Fibroblast of lung (primary cell): ENCODE data around the gene PTPRO. TPM values are rescaled to one million over a fixed set of nuclear protein-coding genes. Genes with fewer than 3 reads are reported as not detected.

ENCODE experiments used
- DNase-seq, 2 donors: peaks; one replicate each; pipeline versions ENCODE4 v3.0.0 to v3.0.0-alpha.2; 2010; ENCODE audit warnings: low read depth in 2 of 2
- H2AFZ ChIP-seq: 2 replicates; pipeline ENCODE4 v1.5.1; 2012; ENCODE audit warnings: low read length, control low read depth, inconsistent platforms
- H3K27ac ChIP-seq: 2 replicates; pipeline ENCODE4 v1.5.1; 2011; ENCODE audit warnings: low read length, control low read depth; ENCODE audit not compliant: insufficient read depth
- H3K27me3 ChIP-seq: 2 replicates; pipeline ENCODE4 v1.5.1; 2011; ENCODE audit warnings: mild to moderate bottlenecking, low read length; ENCODE audit not compliant: control insufficient read depth, insufficient read depth
- H3K36me3 ChIP-seq: 2 replicates; pipeline ENCODE4 v1.5.1; 2011; ENCODE audit warnings: low read length; ENCODE audit not compliant: control insufficient read depth, insufficient read depth
- H3K4me1 ChIP-seq: 2 replicates; pipeline ENCODE4 v1.5.1; 2011; ENCODE audit warnings: low read length; ENCODE audit not compliant: control insufficient read depth, insufficient read depth; ENCODE audit errors: extremely low read depth
- H3K4me2 ChIP-seq: 2 replicates; pipeline ENCODE4 v1.5.1; 2011; ENCODE audit warnings: low read length, control low read depth; ENCODE audit not compliant: insufficient read depth; ENCODE audit errors: extremely low read depth
- H3K4me3 ChIP-seq, 4 experiments: fragments of 200-600 bp in 1 of 4; sonication (generic) in 1 of 4; replicated peaks in 1 of 4; 2 replicates each; pipeline ENCODE4 v1.5.1; 2011 to 2016; ENCODE audit warnings: low read length in 4 of 4, low read depth in 3 of 4, mild to moderate bottlenecking in 3 of 4, control low read depth in 2 of 4, inconsistent platforms in 1 of 4, mixed read lengths in 1 of 4; ENCODE audit not compliant: insufficient read depth in 1 of 4; ENCODE audit errors: control extremely low read depth in 1 of 4
- H3K79me2 ChIP-seq: 2 replicates; pipeline ENCODE4 v1.5.1; 2012; ENCODE audit warnings: mild to moderate bottlenecking, low read length, inconsistent platforms; ENCODE audit not compliant: control insufficient read depth, insufficient read depth
- H3K9ac ChIP-seq: 2 replicates; pipeline ENCODE4 v1.5.1; 2011; ENCODE audit warnings: mild to moderate bottlenecking, low read length, control low read depth; ENCODE audit not compliant: insufficient read depth
- H3K9me3 ChIP-seq: 2 replicates; pipeline ENCODE4 v1.5.1; 2012; ENCODE audit warnings: low read depth, low read length; ENCODE audit not compliant: control insufficient read depth, insufficient read depth
- H4K20me1 ChIP-seq: 2 replicates; pipeline ENCODE4 v1.5.1; 2011; ENCODE audit warnings: low read length; ENCODE audit not compliant: control insufficient read depth, insufficient read depth; ENCODE audit errors: extremely low read depth
- EZH2 ChIP-seq: IDR thresholded peaks from 2 replicates; pipeline ENCODE4 v1.5.1; 2012; ENCODE audit warnings: low read length, control low read depth, mild to moderate bottlenecking; ENCODE audit errors: missing control alignments
- polyA plus RNA-seq, 2 donors: library from polyadenylated mRNA; depleted of rRNA in 1 of 2; stranded (reverse) in 1 of 2; unstranded in 1 of 2; fragments of >200 nt; gene quantifications; 2 replicates each; pipeline ENCODE4 v1.2.1, GENCODE V29; 2011 to 2012; ENCODE audit warnings: missing spikeins in 1 of 2
- total RNA-seq: library from RNA; depleted of rRNA; stranded (reverse); fragments of >200 nt; gene quantifications from 2 replicates; pipeline ENCODE4 v1.2.1, GENCODE V29; 2014
- TF ChIP-seq, protein P1 (sequence below), 2 donors: IDR thresholded peaks in 1 of 2; conservative IDR thresholded peaks in 1 of 2; 1 replicate in 1 of 2; 2 replicates in 1 of 2; pipeline ENCODE4 v1.5.1; 2011 to 2012; ENCODE audit warnings: low read length in 2 of 2, control low read depth in 1 of 2, inconsistent platforms in 1 of 2, low read depth in 1 of 2, mild to moderate bottlenecking in 1 of 2

The PTPRO gene
- total and polyA plus RNA-seq, 2 donors (not counting 1 experiment from before 2014, with no cell fraction given), result 0.33 to 0.35 TPM

DNA sequence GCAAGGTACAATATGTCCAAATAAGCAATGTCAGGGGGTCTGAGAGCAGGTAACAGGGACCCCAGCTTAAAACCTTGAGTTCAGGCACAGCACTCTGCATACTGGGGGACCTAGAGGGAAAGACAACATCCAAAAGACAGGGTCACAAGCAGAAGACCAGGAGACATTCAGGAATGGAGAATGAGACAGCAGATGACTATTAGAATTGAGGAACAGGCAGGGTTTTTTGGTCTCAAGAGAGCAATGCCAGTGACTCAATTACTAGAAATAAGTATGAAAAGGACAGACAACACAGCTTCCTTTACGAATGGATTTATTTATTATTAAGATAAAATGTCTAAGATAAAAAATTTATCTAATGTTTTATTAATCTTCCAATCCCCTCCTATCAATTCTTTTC lies 223.0 kb downstream of the PTPRO start:
- H2AFZ ChIP-seq, result no peak overlapping the region
- no peak overlapping the region for H3K4me3 ChIP-seq
- DNase-seq, result no peak
- H3K36me3 ChIP-seq, result no peaks in the 10 kb centered on the region
- no peaks in the 10 kb centered on the region for H3K79me2 ChIP-seq
- H3K4me1 ChIP-seq, result no peaks in the 10 kb centered on the region
- no peak overlapping the region for H3K27ac ChIP-seq
- H4K20me1 ChIP-seq, result no peaks in the 10 kb centered on the region
- H3K4me2 ChIP-seq, result no peak overlapping the region
- no peak overlapping the region for H3K9ac ChIP-seq
- H3K9me3 ChIP-seq, result no peaks in the 10 kb centered on the region
- TF ChIP-seq EZH2, result no peak
- TF ChIP-seq, protein P1, sequence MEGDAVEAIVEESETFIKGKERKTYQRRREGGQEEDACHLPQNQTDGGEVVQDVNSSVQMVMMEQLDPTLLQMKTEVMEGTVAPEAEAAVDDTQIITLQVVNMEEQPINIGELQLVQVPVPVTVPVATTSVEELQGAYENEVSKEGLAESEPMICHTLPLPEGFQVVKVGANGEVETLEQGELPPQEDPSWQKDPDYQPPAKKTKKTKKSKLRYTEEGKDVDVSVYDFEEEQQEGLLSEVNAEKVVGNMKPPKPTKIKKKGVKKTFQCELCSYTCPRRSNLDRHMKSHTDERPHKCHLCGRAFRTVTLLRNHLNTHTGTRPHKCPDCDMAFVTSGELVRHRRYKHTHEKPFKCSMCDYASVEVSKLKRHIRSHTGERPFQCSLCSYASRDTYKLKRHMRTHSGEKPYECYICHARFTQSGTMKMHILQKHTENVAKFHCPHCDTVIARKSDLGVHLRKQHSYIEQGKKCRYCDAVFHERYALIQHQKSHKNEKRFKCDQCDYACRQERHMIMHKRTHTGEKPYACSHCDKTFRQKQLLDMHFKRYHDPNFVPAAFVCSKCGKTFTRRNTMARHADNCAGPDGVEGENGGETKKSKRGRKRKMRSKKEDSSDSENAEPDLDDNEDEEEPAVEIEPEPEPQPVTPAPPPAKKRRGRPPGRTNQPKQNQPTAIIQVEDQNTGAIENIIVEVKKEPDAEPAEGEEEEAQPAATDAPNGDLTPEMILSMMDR (conservative IDR thresholded peaks at IDR 0.05 in 1 of 2, IDR thresholded peaks at IDR 0.05 in 1 of 2; ENCODE audit: low read depth in 1 of 2, low read length in 2 of 2), result no peak
- no peaks in the 10 kb centered on the region for H3K27me3 ChIP-seq

DNA sequence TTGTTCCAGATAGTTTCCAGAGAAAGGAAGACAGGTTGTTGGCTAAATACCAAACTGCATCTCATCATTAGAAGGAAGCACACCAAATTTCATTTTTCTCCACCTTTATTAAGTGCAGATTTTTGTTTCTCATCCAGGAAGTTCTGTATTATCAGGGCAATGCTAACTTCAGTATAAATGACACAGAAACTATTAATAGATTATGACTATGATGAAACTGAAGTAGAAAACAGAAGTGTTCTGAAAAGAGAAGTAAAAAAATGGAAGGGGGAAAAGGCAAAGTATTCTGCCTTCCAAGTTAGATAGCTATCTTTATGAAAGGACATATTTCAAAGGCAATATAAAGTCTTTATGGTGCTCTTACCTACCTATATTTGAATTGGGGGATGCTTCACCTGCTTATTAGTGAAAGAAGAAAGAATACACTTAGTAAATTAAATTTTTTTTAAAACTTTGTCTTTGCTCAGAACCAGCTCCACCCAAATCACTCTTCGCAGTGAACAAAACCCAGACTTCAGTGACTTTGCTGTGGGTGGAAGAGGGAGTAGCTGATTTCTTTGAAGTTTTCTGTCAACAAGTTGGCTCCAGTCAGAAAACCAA lies 223.9 kb downstream of the PTPRO start:
- Histone ChIP-seq H3K79me2 (no peaks in the 10 kb centered on the region), H3K4me2 (no peak overlapping the region), H4K20me1 (no peaks in the 10 kb centered on the region), H3K4me1 (no peaks in the 10 kb centered on the region), H2AFZ (no peak overlapping the region), H3K9ac (no peak overlapping the region), H3K27ac (no peak overlapping the region), H3K4me3 (no peak overlapping the region), H3K9me3 (no peaks in the 10 kb centered on the region), H3K36me3 (no peaks in the 10 kb centered on the region), H3K27me3 (no peaks in the 10 kb centered on the region)
- TF ChIP-seq, protein P1 (conservative IDR thresholded peaks at IDR 0.05 in 1 of 2, IDR thresholded peaks at IDR 0.05 in 1 of 2; ENCODE audit: low read depth in 1 of 2, low read length in 2 of 2), result no peak
- no peak for TF ChIP-seq EZH2
- no peak for DNase-seq

DNA sequence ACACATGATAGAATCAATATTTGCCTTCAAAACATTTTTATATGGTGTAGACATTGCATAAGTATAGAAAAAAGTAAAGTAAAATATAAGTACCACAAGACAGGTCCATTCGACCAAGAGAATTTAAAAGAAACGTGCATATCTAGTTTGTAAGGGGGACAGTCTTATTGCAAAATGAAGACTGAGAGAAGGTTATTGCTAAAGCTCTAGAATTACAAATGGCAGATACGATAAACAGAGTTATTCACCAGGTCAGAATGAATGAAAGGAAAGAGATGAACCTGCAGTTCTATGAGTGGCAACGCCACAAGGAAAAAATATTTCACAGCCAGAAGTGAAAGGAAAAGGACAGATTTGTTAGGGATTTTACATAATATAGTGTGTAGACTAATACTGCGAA lies 224.8 kb downstream of the PTPRO start:
- H3K4me3 ChIP-seq, result no peak overlapping the region
- TF ChIP-seq, protein P1 (conservative IDR thresholded peaks at IDR 0.05 in 1 of 2, IDR thresholded peaks at IDR 0.05 in 1 of 2; ENCODE audit: low read depth in 1 of 2, low read length in 2 of 2), result no peak
- no peak for TF ChIP-seq EZH2
- H3K4me2 ChIP-seq, result no peak overlapping the region
- H3K79me2 ChIP-seq, result no peaks in the 10 kb centered on the region
- H3K27me3 ChIP-seq, result no peaks in the 10 kb centered on the region
- no peak for DNase-seq
- H3K36me3 ChIP-seq, result no peaks in the 10 kb centered on the region
- no peaks in the 10 kb centered on the region for H3K4me1 ChIP-seq
- H3K27ac ChIP-seq, result no peak overlapping the region
- H3K9me3 ChIP-seq, result no peaks in the 10 kb centered on the region
- no peak overlapping the region for H2AFZ ChIP-seq
- H4K20me1 ChIP-seq, result no peaks in the 10 kb centered on the region
- H3K9ac ChIP-seq, result no peak overlapping the region
